Transverse colon (tissue), 3 donors: ENCODE data around the gene GLMN.

ENCODE experiments used
- CTCF ChIP-seq, 5 experiments: fragments of 200-600 bp in 3 of 5; fragments of 450-650 bp in 2 of 5; sonication (generic) in 3 of 5; IDR thresholded peaks; 1 replicate in 2 of 5; 2 replicates in 3 of 5; pipeline ENCODE4 v1.5.1; 2016 to 2017; ENCODE audit warnings: antibody characterized with exemption in 5 of 5, inconsistent platforms in 3 of 5, mild to moderate bottlenecking in 2 of 5, moderate library complexity in 1 of 5
- POLR2A ChIP-seq: fragments of 450-650 bp; IDR thresholded peaks from one replicate; pipeline ENCODE4 v1.6.1; 2016; ENCODE audit warnings: antibody characterized with exemption, mild to moderate bottlenecking, moderate library complexity

- TF ChIP-seq POLR2A (no peak), CTCF (IDR thresholded peaks at IDR 0.05) (no peak)
Measured at GRCh38 chr1:92299477-92300150, 827 bp upstream of the GLMN start.
